Type B pancreatic cell (in vitro differentiated cells): Measurements from ENCODE around the gene PNCK. TPM values are rescaled to one million over a fixed set of nuclear protein-coding genes. Genes with fewer than 3 reads are reported as not detected.

Source experiments
- DNase-seq: peaks from one replicate; pipeline ENCODE4 v3.0.0; 2021; ENCODE audit warnings: mixed read lengths; ENCODE audit not compliant: unreplicated experiment; ENCODE audit errors: extremely low spot score
- H3K27ac Mint-ChIP-seq: 2 replicates; pipeline ENCODE4 v1.8.0; 2021; ENCODE audit warnings: mild to moderate bottlenecking, mixed read lengths
- H3K27me3 Mint-ChIP-seq: 2 replicates; pipeline ENCODE4 v1.8.0; 2021; ENCODE audit warnings: mixed read lengths
- H3K36me3 Mint-ChIP-seq: 2 replicates; pipeline ENCODE4 v1.8.0; 2021; ENCODE audit warnings: mixed read lengths
- H3K4me1 Mint-ChIP-seq: one replicate; pipeline ENCODE4 v1.8.0; 2021; ENCODE audit warnings: mixed read lengths; ENCODE audit not compliant: unreplicated experiment
- H3K4me3 Mint-ChIP-seq: 2 replicates; pipeline ENCODE4 v1.8.0; 2021; ENCODE audit warnings: mild to moderate bottlenecking, mixed read lengths
- H3K9me3 Mint-ChIP-seq: 2 replicates; pipeline ENCODE4 v1.8.0; 2021; ENCODE audit warnings: mixed read lengths
- CTCF ChIP-seq: fragments of 200-600 bp; sonication (generic); conservative IDR thresholded peaks from 2 replicates; pipeline ENCODE4 v1.5.0; 2021; ENCODE audit warnings: antibody characterized with exemption, mild to moderate bottlenecking
- total RNA-seq: library from RNA; stranded (reverse); gene quantifications from 2 replicates; pipeline ENCODE4 v1.2.1, GENCODE V29; 2021; ENCODE audit warnings: low replicate concordance

The PNCK gene
- total RNA-seq, 1 donor from 2014 or later = 3.7 TPM

GRCh38 chrX:153634236-153634635, 39.4 kb downstream of the PNCK start:
- H3K9me3 Mint-ChIP-seq = peaks cover 6% of the 10 kb centered on the region
- H3K27me3 Mint-ChIP-seq = no peaks in the 10 kb centered on the region
- no peak for DNase-seq
- H3K4me3 Mint-ChIP-seq = no peak overlapping the region
- no peaks in the 10 kb centered on the region for H3K36me3 Mint-ChIP-seq
- H3K27ac Mint-ChIP-seq = no peak overlapping the region
- TF ChIP-seq CTCF = no peak
- no peaks in the 10 kb centered on the region for H3K4me1 Mint-ChIP-seq

DNA sequence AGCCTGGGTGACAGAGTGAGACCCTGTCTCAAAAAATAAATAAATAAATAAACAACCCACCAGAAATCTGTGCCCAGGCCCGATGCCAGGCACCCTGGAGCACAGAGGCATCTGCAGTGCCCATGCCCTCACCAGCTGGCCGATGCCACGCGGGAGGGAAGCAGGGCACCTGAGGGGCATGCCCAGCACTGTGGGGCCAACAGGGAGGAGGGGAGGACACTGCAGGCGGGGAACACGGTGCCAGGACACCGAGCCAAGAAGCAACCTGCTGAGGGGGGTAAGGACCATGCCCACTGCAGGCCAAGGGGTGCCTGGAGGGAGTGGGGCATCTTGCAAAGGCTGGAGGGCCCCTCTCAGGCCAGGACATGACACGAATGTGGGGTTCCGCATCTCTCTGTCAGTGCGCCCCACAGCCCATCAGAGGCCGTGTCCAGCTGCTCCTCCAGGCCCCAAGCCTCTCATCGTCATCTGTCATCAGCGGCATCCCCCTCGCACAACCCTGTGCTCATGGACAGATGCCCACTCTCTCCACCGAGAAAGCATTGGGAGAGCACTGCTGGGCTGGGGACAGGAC, 39.9 kb downstream of the PNCK start:
- Mint-ChIP-seq H3K36me3 (no peaks in the 10 kb centered on the region), H3K27me3 (no peaks in the 10 kb centered on the region), H3K4me1 (no peaks in the 10 kb centered on the region), H3K27ac (no peak overlapping the region), H3K9me3 (peaks cover 6% of the 10 kb centered on the region), H3K4me3 (no peak overlapping the region)
- no peak for TF ChIP-seq CTCF
- DNase-seq = no peak

DNA sequence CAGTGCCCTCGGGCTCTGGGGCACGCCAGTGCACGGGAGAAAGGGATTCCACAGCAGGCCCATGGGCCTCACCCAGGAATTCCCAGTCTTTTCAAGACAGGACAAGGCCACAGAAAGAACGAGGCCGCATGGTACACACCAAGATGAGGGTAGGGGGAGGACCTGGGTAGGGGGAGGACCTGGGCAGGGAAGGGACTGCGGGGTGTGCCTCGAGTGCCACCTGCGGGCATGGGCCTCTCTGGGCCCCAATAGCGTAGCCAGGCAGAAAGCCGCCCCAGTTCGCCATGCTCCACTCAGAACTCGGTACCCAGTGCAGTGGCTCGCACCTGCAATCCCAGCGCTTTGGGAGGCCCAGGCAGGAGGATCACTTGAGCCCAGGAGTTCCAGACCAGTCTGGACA, 40.6 kb downstream of the PNCK start:
- Mint-ChIP-seq H3K9me3 (peaks cover 6% of the 10 kb centered on the region), H3K27me3 (no peaks in the 10 kb centered on the region), H3K27ac (no peak overlapping the region), H3K4me1 (no peaks in the 10 kb centered on the region), H3K36me3 (no peaks in the 10 kb centered on the region), H3K4me3 (no peak overlapping the region)
- DNase-seq = no peak
- no peak for TF ChIP-seq CTCF

GRCh38 chrX:153632595-153632946, 41.0 kb downstream of the PNCK start:
- no peak for DNase-seq
- no peak for TF ChIP-seq CTCF
- no peaks in the 10 kb centered on the region for H3K36me3 Mint-ChIP-seq
- no peaks in the 10 kb centered on the region for H3K27me3 Mint-ChIP-seq
- peaks cover 6% of the 10 kb centered on the region for H3K9me3 Mint-ChIP-seq
- no peak overlapping the region for H3K27ac Mint-ChIP-seq
- no peak overlapping the region for H3K4me3 Mint-ChIP-seq
- no peaks in the 10 kb centered on the region for H3K4me1 Mint-ChIP-seq

- Mint-ChIP-seq H3K4me1 (no peaks in the 10 kb centered on the region), H3K4me3 (no peak overlapping the region), H3K36me3 (no peaks in the 10 kb centered on the region), H3K9me3 (peaks cover 6% of the 10 kb centered on the region), H3K27me3 (no peaks in the 10 kb centered on the region), H3K27ac (no peak overlapping the region)
- no peak for TF ChIP-seq CTCF
- DNase-seq = no peak
Observed at GRCh38 chrX:153631907-153632594, 41.6 kb downstream of the PNCK start.
